Neural crest cell (in vitro differentiated cells): ENCODE results near the gene CHRM2. TPM values are rescaled to one million over a fixed set of nuclear protein-coding genes. Genes with fewer than 3 reads are reported as not detected.

Source experiments
- DNase-seq: peaks from one replicate; pipeline ENCODE4 v3.0.0; 2021; ENCODE audit warnings: low read depth, mixed read lengths, low spot score
- H3K27ac Mint-ChIP-seq: one replicate; pipeline ENCODE4 v1.8.0; 2021; ENCODE audit warnings: mild to moderate bottlenecking, mixed read lengths; ENCODE audit not compliant: unreplicated experiment
- H3K27me3 Mint-ChIP-seq: 2 replicates; pipeline ENCODE4 v1.8.0; 2021; ENCODE audit warnings: low read depth, mild to moderate bottlenecking, mixed read lengths
- H3K36me3 Mint-ChIP-seq: 2 replicates; pipeline ENCODE4 v1.8.0; 2021; ENCODE audit warnings: low read depth, mild to moderate bottlenecking, mixed read lengths
- H3K4me1 Mint-ChIP-seq: 2 replicates; pipeline ENCODE4 v1.8.0; 2021; ENCODE audit warnings: mixed read lengths
- H3K4me3 Mint-ChIP-seq: one replicate; pipeline ENCODE4 v1.8.0; 2021; ENCODE audit warnings: mild to moderate bottlenecking, mixed read lengths
- H3K9me3 Mint-ChIP-seq: 2 replicates; pipeline ENCODE4 v1.8.0; 2021; ENCODE audit warnings: mixed read lengths
- total RNA-seq: library from RNA; stranded (reverse); gene quantifications from 2 replicates; pipeline ENCODE4 v1.2.1, GENCODE V29; 2021
- TF ChIP-seq, protein P1 (sequence below): fragments of 200-600 bp; sonication (generic); conservative IDR thresholded peaks from 2 replicates; pipeline ENCODE4 v1.5.0; 2021; ENCODE audit warnings: antibody characterized with exemption, mild to moderate bottlenecking

The CHRM2 gene
- total RNA-seq, 1 donor from 2014 or later = 0.14 TPM

DNA sequence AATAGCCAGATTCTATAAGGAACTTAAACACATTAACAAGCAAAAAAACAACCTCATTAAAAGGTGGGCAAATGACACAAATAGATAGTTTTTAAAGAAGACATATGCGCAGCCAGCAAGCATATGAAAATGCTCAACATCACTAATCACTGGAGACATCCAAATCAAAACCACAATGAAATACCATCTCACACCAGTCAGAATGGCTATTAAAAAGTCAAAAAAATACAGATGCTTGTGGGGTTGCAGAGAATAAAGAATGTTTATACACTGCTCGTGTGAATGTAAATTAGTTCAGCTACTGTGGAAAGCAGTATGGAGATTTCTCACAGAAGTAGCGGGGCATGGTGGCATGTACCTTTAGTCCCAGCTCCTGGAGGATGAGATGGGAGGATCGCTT lies 164.0 kb downstream of the CHRM2 start:
- no peaks in the 10 kb centered on the region for H3K4me1 Mint-ChIP-seq
- H3K27me3 Mint-ChIP-seq = no peaks in the 10 kb centered on the region
- H3K27ac Mint-ChIP-seq = no peak overlapping the region
- no peak overlapping the region for H3K4me3 Mint-ChIP-seq
- peaks cover 3% of the 10 kb centered on the region for H3K9me3 Mint-ChIP-seq
- H3K36me3 Mint-ChIP-seq = no peaks in the 10 kb centered on the region
- DNase-seq = no peak
- TF ChIP-seq, protein P1, sequence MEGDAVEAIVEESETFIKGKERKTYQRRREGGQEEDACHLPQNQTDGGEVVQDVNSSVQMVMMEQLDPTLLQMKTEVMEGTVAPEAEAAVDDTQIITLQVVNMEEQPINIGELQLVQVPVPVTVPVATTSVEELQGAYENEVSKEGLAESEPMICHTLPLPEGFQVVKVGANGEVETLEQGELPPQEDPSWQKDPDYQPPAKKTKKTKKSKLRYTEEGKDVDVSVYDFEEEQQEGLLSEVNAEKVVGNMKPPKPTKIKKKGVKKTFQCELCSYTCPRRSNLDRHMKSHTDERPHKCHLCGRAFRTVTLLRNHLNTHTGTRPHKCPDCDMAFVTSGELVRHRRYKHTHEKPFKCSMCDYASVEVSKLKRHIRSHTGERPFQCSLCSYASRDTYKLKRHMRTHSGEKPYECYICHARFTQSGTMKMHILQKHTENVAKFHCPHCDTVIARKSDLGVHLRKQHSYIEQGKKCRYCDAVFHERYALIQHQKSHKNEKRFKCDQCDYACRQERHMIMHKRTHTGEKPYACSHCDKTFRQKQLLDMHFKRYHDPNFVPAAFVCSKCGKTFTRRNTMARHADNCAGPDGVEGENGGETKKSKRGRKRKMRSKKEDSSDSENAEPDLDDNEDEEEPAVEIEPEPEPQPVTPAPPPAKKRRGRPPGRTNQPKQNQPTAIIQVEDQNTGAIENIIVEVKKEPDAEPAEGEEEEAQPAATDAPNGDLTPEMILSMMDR = no peak

DNA sequence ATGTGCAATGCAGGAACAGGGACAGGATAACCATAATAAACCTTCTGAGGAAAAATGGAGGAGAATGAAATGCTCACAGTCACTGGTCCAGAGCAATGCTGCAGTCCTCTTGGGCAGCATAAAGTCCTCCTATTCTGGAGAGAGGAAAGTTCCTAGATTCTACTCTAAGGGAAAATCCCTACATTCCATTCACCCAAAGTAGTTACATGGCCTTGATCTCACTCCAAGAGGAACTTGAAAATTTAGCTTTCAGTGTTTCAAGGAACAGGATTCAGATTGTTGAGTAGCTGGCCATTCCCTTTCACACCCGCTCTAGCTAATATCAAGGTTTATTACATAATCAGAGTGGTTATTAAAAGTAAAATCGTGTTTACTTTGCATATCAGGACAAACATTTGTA lies 168.3 kb downstream of the CHRM2 start:
- TF ChIP-seq, protein P1 = no peak
- no peak overlapping the region for H3K4me3 Mint-ChIP-seq
- no peaks in the 10 kb centered on the region for H3K27me3 Mint-ChIP-seq
- H3K27ac Mint-ChIP-seq = no peak overlapping the region
- no peaks in the 10 kb centered on the region for H3K36me3 Mint-ChIP-seq
- H3K4me1 Mint-ChIP-seq = no peaks in the 10 kb centered on the region
- peaks cover 3% of the 10 kb centered on the region for H3K9me3 Mint-ChIP-seq
- no peak for DNase-seq

DNA sequence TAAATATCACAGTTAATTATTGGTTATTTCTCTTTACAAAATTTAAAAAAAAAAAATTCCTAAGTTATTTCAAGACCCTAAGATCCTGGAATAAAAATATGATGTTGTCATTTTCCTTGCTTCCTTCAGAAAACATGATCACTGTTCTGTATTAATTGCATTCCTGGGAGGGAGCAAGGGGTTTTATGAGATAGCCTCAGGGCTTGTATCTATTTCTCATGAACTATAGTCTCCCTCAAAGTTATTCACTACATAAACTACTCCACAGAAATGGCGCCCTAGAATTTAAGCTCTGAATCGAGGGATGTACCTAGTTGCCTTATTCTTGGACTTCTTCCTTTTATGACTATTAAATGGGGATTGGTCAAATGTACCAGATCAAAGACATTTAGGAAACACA lies 170.3 kb downstream of the CHRM2 start:
- Mint-ChIP-seq H3K9me3 (no peaks in the 10 kb centered on the region), H3K27ac (no peak overlapping the region), H3K27me3 (no peaks in the 10 kb centered on the region), H3K4me3 (no peak overlapping the region), H3K4me1 (no peaks in the 10 kb centered on the region), H3K36me3 (no peaks in the 10 kb centered on the region)
- TF ChIP-seq, protein P1 = no peak
- no peak for DNase-seq

DNA sequence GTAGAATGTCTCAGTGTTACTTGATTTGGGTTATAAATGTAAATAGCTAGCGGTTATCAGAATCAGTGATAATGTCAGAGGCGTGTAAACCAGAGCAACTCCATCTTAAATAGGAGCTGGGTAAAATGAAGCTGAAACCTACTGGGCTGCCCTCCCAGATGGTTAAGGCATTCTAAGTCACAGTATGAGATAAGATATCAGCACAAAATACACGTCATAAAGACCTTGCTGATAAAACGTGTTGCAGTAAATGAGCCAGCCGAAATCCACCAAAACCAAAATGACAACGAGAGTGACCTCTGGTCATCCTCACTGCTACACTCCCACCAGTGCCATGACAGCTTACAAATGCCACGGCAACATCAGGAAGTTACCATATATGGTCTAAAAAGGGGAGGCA lies 172.3 kb downstream of the CHRM2 start:
- Mint-ChIP-seq H3K4me3 (no peak overlapping the region), H3K27me3 (no peaks in the 10 kb centered on the region), H3K4me1 (no peaks in the 10 kb centered on the region), H3K36me3 (no peaks in the 10 kb centered on the region), H3K27ac (no peak overlapping the region), H3K9me3 (no peaks in the 10 kb centered on the region)
- TF ChIP-seq, protein P1 = no peak
- DNase-seq = no peak

DNA sequence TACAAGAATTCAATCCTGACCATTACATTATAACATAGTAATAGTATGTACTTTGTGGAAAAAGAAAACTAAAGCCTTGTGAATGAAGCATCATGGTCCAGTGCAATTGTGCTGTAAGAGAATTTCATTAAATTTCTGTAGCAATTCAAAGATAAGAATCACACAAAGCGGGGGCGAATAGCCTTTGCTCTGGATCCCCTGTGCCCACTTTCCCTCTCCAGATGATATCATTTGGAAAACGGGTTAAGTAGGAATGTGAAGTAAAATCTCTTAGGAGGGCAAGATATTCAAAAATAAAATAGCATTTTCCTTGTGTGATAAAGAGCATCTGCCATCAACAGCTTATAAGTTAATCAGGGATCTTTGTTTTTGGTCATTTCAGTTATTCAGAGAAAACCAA lies 177.1 kb downstream of the CHRM2 start:
- no peaks in the 10 kb centered on the region for H3K4me1 Mint-ChIP-seq
- no peak overlapping the region for H3K4me3 Mint-ChIP-seq
- no peak overlapping the region for H3K27ac Mint-ChIP-seq
- H3K9me3 Mint-ChIP-seq = no peaks in the 10 kb centered on the region
- H3K27me3 Mint-ChIP-seq = no peaks in the 10 kb centered on the region
- H3K36me3 Mint-ChIP-seq = no peaks in the 10 kb centered on the region
- DNase-seq = no peak
- TF ChIP-seq, protein P1 = no peak
